ENCODE measurements around the gene ZNF697. TPM values are rescaled to one million over a fixed set of nuclear protein-coding genes. Genes with fewer than 3 reads are reported as not detected.
"Not testable (repeated sequence)": the region's sequence is repeated elsewhere in the genome, so short reads cannot be mapped to it uniquely, and the experiment has no call there.

The ZNF697 gene
- polyA plus RNA-seq (2013, experiment 1 of 2), result 18.1 TPM
- 18.1 TPM for polyA plus RNA-seq (2013, experiment 2 of 2)

GRCh38 chr1:119647734-119648619, at the start of gene ZNF697:
Gene ZNF697 (minus strand): TSS chr1:119648266. CDS start chr1:119626100, 22,166 bp downstream.
- H4K8ac ChIP-seq (ENCODE audit: low read depth, low read length), result no peak within 1 kb of the TSS
- no peak within 1 kb of the TSS for H4K5ac ChIP-seq (ENCODE audit: low read length)
- peaks cover 44% of the 10 kb centered on the region for H3K79me2 ChIP-seq (ENCODE audit: control insufficient read depth, insufficient read depth, low read length)
- H2BK15ac ChIP-seq (replicated peaks; ENCODE audit: low read depth), result peak within 1 kb of the TSS; percentile 61
- H3K4ac ChIP-seq (ENCODE audit: low read depth, low read length), result peak within 1 kb of the TSS; percentile 28
- H3K23ac ChIP-seq (ENCODE audit: low read length), result peak within 1 kb of the TSS; percentile 83
- no peaks in the 10 kb centered on the region for H3K27me3 ChIP-seq (ENCODE audit: insufficient read depth, low read length, poor library complexity)
- no CpG with 5 or more reads among the region's 81 CpGs for WGBS (ENCODE audit: extremely low coverage, insufficient coverage, low lambda C conversion rate)
- peak; percentile 98 for DNase-seq
- peak within 1 kb of the TSS; percentile 79 for H2AK5ac ChIP-seq (ENCODE audit: low read length)
- peak within 1 kb of the TSS; percentile 98 for H3K56ac ChIP-seq (ENCODE audit: low read length)
- peak within 1 kb of the TSS; percentile 62 for H3K18ac ChIP-seq (ENCODE audit: low read length)
- H3K4me3 ChIP-seq (ENCODE audit: low read length), result peak within 1 kb of the TSS; percentile 94
- H3K79me1 ChIP-seq (ENCODE audit: low read length), result peaks cover 15% of the 10 kb centered on the region
- peak within 1 kb of the TSS; percentile 94 for H3K27ac ChIP-seq (ENCODE audit: low read depth, low read length)
- peak within 1 kb of the TSS; percentile 71 for H2BK5ac ChIP-seq (ENCODE audit: low read length)
- H2BK120ac ChIP-seq (ENCODE audit: low read depth, low read length), result no peak within 1 kb of the TSS
- H3K4me2 ChIP-seq (ENCODE audit: low read length), result peak within 1 kb of the TSS; percentile 97
- peak within 1 kb of the TSS; percentile 81 for H3K9ac ChIP-seq (ENCODE audit: low read length)
- H3K4me1 ChIP-seq (ENCODE audit: control insufficient read depth, low read depth, low read length), result peaks cover 18% of the 10 kb centered on the region
- H3K36me3 ChIP-seq (ENCODE audit: control insufficient read depth, insufficient read depth, low read length), result no peaks in the 10 kb centered on the region

GRCh38 chr1:119697598-119697997, 49.5 kb upstream of the ZNF697 start:
- H3K4me3 ChIP-seq (ENCODE audit: low read length), result no peak overlapping the region
- no CpG with 5 or more reads among the region's 3 CpGs for WGBS (ENCODE audit: extremely low coverage, insufficient coverage, low lambda C conversion rate)
- no peak overlapping the region for H3K4me2 ChIP-seq (ENCODE audit: low read length)
- no peaks in the 10 kb centered on the region for H3K36me3 ChIP-seq (ENCODE audit: control insufficient read depth, insufficient read depth, low read length)
- H3K9ac ChIP-seq (ENCODE audit: low read length), result no peak overlapping the region
- H4K8ac ChIP-seq (ENCODE audit: low read depth, low read length), result no peak overlapping the region
- H3K27ac ChIP-seq (ENCODE audit: low read depth, low read length), result no peak overlapping the region
- no peak overlapping the region for H3K23ac ChIP-seq (ENCODE audit: low read length)
- no peak overlapping the region for H2BK5ac ChIP-seq (ENCODE audit: low read length)
- no peak overlapping the region for H3K56ac ChIP-seq (ENCODE audit: low read length)
- no peaks in the 10 kb centered on the region for H3K79me1 ChIP-seq (ENCODE audit: low read length)
- H3K79me2 ChIP-seq (ENCODE audit: control insufficient read depth, insufficient read depth, low read length), result no peaks in the 10 kb centered on the region
- no peaks in the 10 kb centered on the region for H3K4me1 ChIP-seq (ENCODE audit: control insufficient read depth, low read depth, low read length)
- no peak overlapping the region for H4K5ac ChIP-seq (ENCODE audit: low read length)
- no peak overlapping the region for H2AK5ac ChIP-seq (ENCODE audit: low read length)
- H2BK15ac ChIP-seq (replicated peaks; ENCODE audit: low read depth), result no peak overlapping the region
- no peak for DNase-seq
- H3K4ac ChIP-seq (ENCODE audit: low read depth, low read length), result no peak overlapping the region
- H3K18ac ChIP-seq (ENCODE audit: low read length), result no peak overlapping the region
- no peak overlapping the region for H2BK120ac ChIP-seq (ENCODE audit: low read depth, low read length)
- H3K27me3 ChIP-seq (ENCODE audit: insufficient read depth, low read length, poor library complexity), result no peaks in the 10 kb centered on the region

GRCh38 chr1:119696863-119697262, 48.8 kb upstream of the ZNF697 start:
- H4K5ac ChIP-seq (ENCODE audit: low read length); H3K56ac ChIP-seq (ENCODE audit: low read length); H3K4me1 ChIP-seq (ENCODE audit: control insufficient read depth, low read depth, low read length); H2BK15ac ChIP-seq (replicated peaks; ENCODE audit: low read depth); H3K36me3 ChIP-seq (ENCODE audit: control insufficient read depth, insufficient read depth, low read length); H3K9ac ChIP-seq (ENCODE audit: low read length); DNase-seq; H2AK5ac ChIP-seq (ENCODE audit: low read length); H3K27ac ChIP-seq (ENCODE audit: low read depth, low read length); H2BK120ac ChIP-seq (ENCODE audit: low read depth, low read length); H2BK5ac ChIP-seq (ENCODE audit: low read length); H3K23ac ChIP-seq (ENCODE audit: low read length); H3K27me3 ChIP-seq (ENCODE audit: insufficient read depth, low read length, poor library complexity); H3K18ac ChIP-seq (ENCODE audit: low read length); H4K8ac ChIP-seq (ENCODE audit: low read depth, low read length); H3K79me1 ChIP-seq (ENCODE audit: low read length); H3K79me2 ChIP-seq (ENCODE audit: control insufficient read depth, insufficient read depth, low read length); H3K4me3 ChIP-seq (ENCODE audit: low read length); H3K4ac ChIP-seq (ENCODE audit: low read depth, low read length); H3K4me2 ChIP-seq (ENCODE audit: low read length): not testable (repeated sequence)
- no CpG with 5 or more reads among the region's 4 CpGs for WGBS (ENCODE audit: extremely low coverage, insufficient coverage, low lambda C conversion rate)

GRCh38 chr1:119689511-119689910, 41.4 kb upstream of the ZNF697 start:
- Histone ChIP-seq H2BK5ac (ENCODE audit: low read length) (no peak overlapping the region), H3K36me3 (ENCODE audit: control insufficient read depth, insufficient read depth, low read length) (no peaks in the 10 kb centered on the region), H3K4me3 (ENCODE audit: low read length) (no peak overlapping the region), H3K79me2 (ENCODE audit: control insufficient read depth, insufficient read depth, low read length) (no peaks in the 10 kb centered on the region), H3K4me2 (ENCODE audit: low read length) (no peak overlapping the region), H4K8ac (ENCODE audit: low read depth, low read length) (no peak overlapping the region), H3K56ac (ENCODE audit: low read length) (no peak overlapping the region), H3K18ac (ENCODE audit: low read length) (no peak overlapping the region), H3K27ac (ENCODE audit: low read depth, low read length) (no peak overlapping the region), H2BK15ac (replicated peaks; ENCODE audit: low read depth) (no peak overlapping the region), H2AK5ac (ENCODE audit: low read length) (no peak overlapping the region), H3K4ac (ENCODE audit: low read depth, low read length) (no peak overlapping the region), H4K5ac (ENCODE audit: low read length) (no peak overlapping the region), H3K27me3 (ENCODE audit: insufficient read depth, low read length, poor library complexity) (no peaks in the 10 kb centered on the region), H3K9ac (ENCODE audit: low read length) (no peak overlapping the region), H3K4me1 (ENCODE audit: control insufficient read depth, low read depth, low read length) (peaks cover 7% of the 10 kb centered on the region), H3K23ac (ENCODE audit: low read length) (no peak overlapping the region), H2BK120ac (ENCODE audit: low read depth, low read length) (no peak overlapping the region), H3K79me1 (ENCODE audit: low read length) (no peaks in the 10 kb centered on the region)
- peak; percentile 52 for DNase-seq

- no peak overlapping the region for H2AK5ac ChIP-seq (ENCODE audit: low read length)
- H3K4ac ChIP-seq (ENCODE audit: low read depth, low read length), result no peak overlapping the region
- H3K18ac ChIP-seq (ENCODE audit: low read length), result no peak overlapping the region
- H3K27me3 ChIP-seq (ENCODE audit: insufficient read depth, low read length, poor library complexity), result no peaks in the 10 kb centered on the region
- peak; percentile 36 for DNase-seq
- H3K56ac ChIP-seq (ENCODE audit: low read length), result no peak overlapping the region
- H3K79me2 ChIP-seq (ENCODE audit: control insufficient read depth, insufficient read depth, low read length), result no peaks in the 10 kb centered on the region
- no peak overlapping the region for H3K4me2 ChIP-seq (ENCODE audit: low read length)
- no peak overlapping the region for H2BK5ac ChIP-seq (ENCODE audit: low read length)
- H3K4me1 ChIP-seq (ENCODE audit: control insufficient read depth, low read depth, low read length), result peaks cover 7% of the 10 kb centered on the region
- H2BK15ac ChIP-seq (replicated peaks; ENCODE audit: low read depth), result no peak overlapping the region
- no peak overlapping the region for H3K27ac ChIP-seq (ENCODE audit: low read depth, low read length)
- no peak overlapping the region for H2BK120ac ChIP-seq (ENCODE audit: low read depth, low read length)
- H3K79me1 ChIP-seq (ENCODE audit: low read length), result no peaks in the 10 kb centered on the region
- no peak overlapping the region for H3K4me3 ChIP-seq (ENCODE audit: low read length)
- no peak overlapping the region for H4K8ac ChIP-seq (ENCODE audit: low read depth, low read length)
- H3K36me3 ChIP-seq (ENCODE audit: control insufficient read depth, insufficient read depth, low read length), result no peaks in the 10 kb centered on the region
- H3K23ac ChIP-seq (ENCODE audit: low read length), result no peak overlapping the region
- no peak overlapping the region for H3K9ac ChIP-seq (ENCODE audit: low read length)
- H4K5ac ChIP-seq (ENCODE audit: low read length), result no peak overlapping the region
Measured at GRCh38 chr1:119688810-119689209, 40.7 kb upstream of the ZNF697 start.
